AG04449 (cell line): ENCODE data around the gene SOX5.

Experiments used
- CTCF ChIA-PET: fragments of 350-600 bp; formaldehyde crosslinking; extraction: SDS; loops from one replicate; lab custom pipeline; 2021; ENCODE audit warnings: antibody characterized with exemption; lab: Yijun Ruan, JAX
- POLR2A ChIA-PET: fragments of 400-600, 350-600 bp; formaldehyde crosslinking; extraction: SDS; loops from one replicate; lab custom pipeline; 2020; ENCODE audit warnings: antibody characterized with exemption, inconsistent platforms; lab: Yijun Ruan, JAX
- DNase-seq: peaks from one replicate; pipeline ENCODE4 v3.0.0-alpha.2; 2010; ENCODE audit warnings: low read depth, low spot score
- H3K4me3 ChIP-seq: 2 replicates; pipeline ENCODE4 v1.5.1; 2011; ENCODE audit warnings: low read depth, mild to moderate bottlenecking, control low read depth, low read length
- CTCF ChIP-seq: IDR thresholded peaks from one replicate; pipeline ENCODE4 v1.5.1; 2011; ENCODE audit warnings: mild to moderate bottlenecking, moderate library complexity, low read length, control low read depth, inconsistent platforms; ENCODE audit not compliant: insufficient read depth; ENCODE audit errors: missing control alignments

SOX5 gene

DNA sequence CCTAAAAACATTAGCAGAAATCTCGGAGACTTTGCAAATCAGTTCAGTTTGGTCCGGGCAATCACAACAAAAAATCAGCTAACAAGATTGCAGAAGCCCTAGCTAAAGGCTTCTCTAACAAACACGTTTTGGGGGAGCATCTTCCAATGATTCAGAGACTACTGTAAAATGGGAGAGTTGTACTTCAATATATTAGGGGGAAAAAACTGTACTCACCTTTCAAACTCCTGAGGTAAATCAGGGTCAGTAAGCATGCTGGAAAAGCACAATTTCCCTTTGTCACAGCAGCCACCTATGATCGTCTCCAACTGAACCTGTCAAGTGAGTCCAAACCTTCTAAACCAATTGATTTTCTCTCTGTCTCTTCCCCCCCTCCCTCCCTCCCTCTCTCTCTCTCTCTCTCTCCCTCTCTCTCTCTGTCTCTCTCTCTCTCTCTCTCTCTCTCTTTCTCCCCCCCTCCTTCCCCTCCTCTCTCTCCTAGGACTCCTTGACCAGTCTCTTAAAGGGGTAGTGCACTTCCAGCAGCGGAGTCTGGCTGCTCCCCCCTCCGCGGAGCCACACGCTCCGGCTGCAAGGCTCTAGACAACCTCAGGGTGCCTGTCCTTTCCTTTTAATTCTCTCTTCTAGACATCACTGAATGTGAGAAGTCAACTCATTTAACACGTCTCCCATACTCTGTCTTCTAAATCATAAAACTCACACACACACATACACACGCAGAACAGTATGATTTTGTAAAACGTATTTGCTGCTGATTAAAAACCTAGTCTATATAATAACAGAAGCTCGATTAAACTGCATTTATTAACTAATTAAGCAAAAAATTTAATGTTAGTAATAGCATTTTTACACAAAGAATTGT is at the start of gene SOX5:
Gene SOX5, minus strand, starts transcription at position 323 of the 862 bp plus-strand sequence. Its CDS starts 69 bp downstream, at position 254.
- CTCF ChIA-PET, result no interaction called here
- POLR2A ChIA-PET, result no interaction called here
- no peak for DNase-seq
- no peak within 1 kb of the TSS for H3K4me3 ChIP-seq
- no peak for TF ChIP-seq CTCF

DNA sequence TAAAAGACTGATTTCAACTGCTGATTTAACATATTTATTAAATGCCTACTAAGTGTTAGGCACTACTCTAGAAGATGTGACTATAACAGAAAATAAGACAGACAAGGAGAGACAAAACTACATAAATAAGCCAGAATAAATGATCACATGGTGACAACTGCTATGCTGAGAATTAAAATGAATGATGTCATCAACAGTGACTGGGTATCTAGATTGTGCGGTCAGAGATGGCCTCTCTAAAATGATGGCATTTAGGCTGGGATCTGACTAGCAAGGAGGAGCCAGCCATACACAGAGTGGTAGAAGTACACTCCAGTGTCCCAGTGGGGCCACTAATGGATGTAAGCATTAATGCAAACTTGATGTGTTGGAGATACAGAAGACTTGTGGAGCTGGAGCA is 37.6 kb upstream of the SOX5 start:
- TF ChIP-seq CTCF, result no peak
- H3K4me3 ChIP-seq, result no peak overlapping the region
- POLR2A ChIA-PET, result no interaction called here

DNA sequence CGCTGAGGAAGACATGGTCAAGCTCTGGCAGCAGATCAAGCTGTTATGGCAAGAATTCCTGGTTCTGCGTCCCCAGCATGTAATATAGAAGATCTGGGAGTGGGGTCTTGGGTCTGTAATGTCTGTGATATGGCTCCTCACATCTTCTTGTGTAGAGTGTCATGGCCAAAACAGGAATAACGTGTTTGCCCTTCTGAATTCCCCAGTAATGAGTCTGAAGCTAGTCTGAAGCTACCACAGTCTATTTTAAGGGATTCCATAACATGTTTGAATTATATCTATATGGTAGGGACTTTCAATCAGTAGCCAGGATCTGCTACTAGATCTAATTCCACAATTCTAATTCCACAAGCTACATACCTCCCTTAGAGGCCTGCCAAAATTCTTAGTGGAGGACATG is 31.4 kb upstream of the SOX5 start:
- no peak for DNase-seq
- TF ChIP-seq CTCF, result no peak
- ChIA-PET POLR2A (no interaction called here), CTCF (no interaction called here)
- no peak overlapping the region for H3K4me3 ChIP-seq

More for the DNA sequence above, 37.6 kb upstream of the SOX5 start:
- no peak for DNase-seq
- CTCF ChIA-PET, result no interaction called here

DNA sequence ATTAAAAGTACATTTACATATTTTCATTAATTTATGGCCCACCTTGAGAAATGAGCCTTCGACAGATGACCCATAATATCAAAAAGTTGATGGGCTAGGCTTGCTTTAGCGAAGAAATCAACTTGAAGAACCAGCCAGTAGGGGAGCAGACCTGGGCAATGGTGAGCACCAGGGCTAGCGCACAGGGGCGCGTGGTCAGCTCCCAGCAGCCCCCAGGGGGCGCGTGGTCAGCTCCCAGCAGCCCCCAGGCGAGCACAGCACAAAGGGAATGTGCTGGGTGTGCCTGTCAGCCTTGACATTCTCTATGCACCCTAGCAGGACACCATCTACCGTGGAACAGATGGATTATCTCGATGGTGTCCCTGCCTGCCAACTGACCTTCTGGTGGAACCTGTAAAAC is 15.3 kb upstream of the SOX5 start:
- ChIA-PET POLR2A (no interaction called here), CTCF (no interaction called here)
- H3K4me3 ChIP-seq, result no peak overlapping the region
- TF ChIP-seq CTCF, result no peak
- no peak for DNase-seq

GRCh38 chr12:23959826-23960225 is 10.4 kb upstream of the SOX5 start:
- CTCF ChIA-PET, result no interaction called here
- no peak for DNase-seq

More at GRCh38 chr12:23959826-23960225, 10.4 kb upstream of the SOX5 start:
- POLR2A ChIA-PET, result no interaction called here
- TF ChIP-seq CTCF, result no peak
- no peak overlapping the region for H3K4me3 ChIP-seq
